Fibroblast of the aortic adventitia (primary cell): ENCODE measurements around the gene CCDC175. TPM values are rescaled to one million over a fixed set of nuclear protein-coding genes. Genes with fewer than 3 reads are reported as not detected.

Experiments
- DNase-seq: peaks from one replicate; pipeline ENCODE4 v3.0.0-alpha.2; 2010; ENCODE audit warnings: low read depth
- H3K4me3 ChIP-seq: 2 replicates; pipeline ENCODE4 v1.5.1; 2011; ENCODE audit warnings: low read depth, mild to moderate bottlenecking, control low read depth, low read length, moderate library complexity
- CTCF ChIP-seq: IDR thresholded peaks from 2 replicates; pipeline ENCODE4 v1.5.1; 2011; ENCODE audit warnings: mild to moderate bottlenecking, low read length, control low read depth, inconsistent platforms; ENCODE audit not compliant: insufficient read depth
- total RNA-seq: library from RNA; depleted of rRNA; stranded (reverse); fragments of >200 nt; gene quantifications from 2 replicates; pipeline ENCODE4 v1.2.3, GENCODE V29; 2012; ENCODE audit warnings: low replicate concordance

The CCDC175 gene
- total RNA-seq, 1 donor, result not detected

- no peak for DNase-seq
- no peak overlapping the region for H3K4me3 ChIP-seq
- no peak for TF ChIP-seq CTCF
Observed at GRCh38 chr14:59478540-59478939, 98.1 kb downstream of the CCDC175 start.

DNA sequence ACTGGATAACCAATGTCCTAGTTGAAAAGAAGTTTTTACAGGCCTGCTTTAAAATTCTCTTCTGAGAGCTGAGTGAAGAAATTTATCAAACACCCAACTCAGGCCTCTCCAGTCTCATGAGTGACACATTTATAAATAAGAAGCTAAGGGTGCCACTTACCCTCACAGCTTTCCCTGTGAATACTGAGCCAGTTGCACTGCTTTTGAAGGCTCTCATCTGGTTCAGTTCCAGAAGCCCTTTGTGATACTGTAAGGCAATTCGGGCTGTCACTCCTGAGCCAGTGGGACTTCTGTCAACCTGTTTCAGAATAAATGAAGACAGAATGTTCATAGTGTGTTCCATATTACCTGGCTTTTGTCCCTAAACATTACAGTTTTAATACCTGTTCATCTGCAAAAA is 100.9 kb downstream of the CCDC175 start:
- no peak for DNase-seq
- H3K4me3 ChIP-seq, result no peak overlapping the region
- no peak for TF ChIP-seq CTCF

GRCh38 chr14:59474172-59474571 is 102.4 kb downstream of the CCDC175 start:
- TF ChIP-seq CTCF, result no peak
- DNase-seq, result peak; percentile 35
- no peak overlapping the region for H3K4me3 ChIP-seq

DNA sequence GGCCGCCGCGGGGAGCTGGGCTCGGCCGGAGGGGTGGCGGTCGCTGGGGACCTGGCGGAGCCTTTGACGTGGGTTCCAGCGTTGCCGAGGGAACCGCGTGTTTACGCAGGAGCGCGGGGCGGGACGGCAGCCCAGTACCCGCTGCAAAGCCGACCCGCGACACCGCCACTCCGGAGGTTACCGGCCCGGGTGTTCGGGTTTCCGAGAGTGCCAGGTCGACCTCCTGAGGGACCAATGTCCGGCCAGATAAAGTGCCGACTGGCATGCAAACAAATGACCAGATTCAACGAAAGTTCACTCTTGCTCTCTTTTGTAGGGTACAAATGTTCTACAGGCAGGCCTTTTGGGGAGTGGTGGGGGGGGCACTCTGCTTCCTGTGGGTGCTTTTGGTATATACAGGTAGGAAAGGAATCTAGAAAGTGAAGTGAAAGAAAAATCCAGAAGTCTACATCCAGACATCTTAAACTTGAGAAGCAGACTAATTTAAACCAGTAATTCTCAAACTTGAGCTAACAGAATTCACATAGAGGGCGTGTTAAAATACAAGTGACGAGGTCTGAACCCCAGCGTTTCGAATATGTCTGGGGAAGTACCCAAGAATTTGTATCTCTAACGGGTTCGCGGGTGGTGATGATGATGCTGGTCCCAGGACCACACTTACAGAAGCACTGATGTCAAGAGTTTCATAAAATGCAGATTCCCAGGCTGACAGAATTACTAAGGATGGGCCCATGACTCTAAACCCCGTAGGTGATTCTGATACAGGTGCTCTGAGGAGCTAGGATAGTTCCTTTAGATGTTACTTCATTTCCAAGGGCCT is 111.1 kb downstream of the CCDC175 start, which contains the start of gene GPR135:
Gene GPR135, minus strand, starts transcription at position 65 of the 820 bp plus-strand sequence. CDS start 154 bp downstream, outside the sequence.
- TF ChIP-seq CTCF, result no peak
- H3K4me3 ChIP-seq, result peak within 1 kb of the TSS; percentile 65
- no peak for DNase-seq

- peak; percentile 40 for DNase-seq
- peak overlapping the region; percentile 65 for H3K4me3 ChIP-seq
Observed at GRCh38 chr14:59464486-59465315, 111.9 kb downstream of the CCDC175 start.

More at GRCh38 chr14:59464486-59465315, 111.9 kb downstream of the CCDC175 start:
- no peak for TF ChIP-seq CTCF
